Rectal smooth muscle tissue (tissue), 1 donor: ENCODE data around the gene GOLPH3.

ENCODE experiments used
- H3K27ac ChIP-seq: one replicate; pipeline ENCODE4 v1.7.0; 2013; ENCODE audit warnings: low read depth, low read length, inconsistent platforms
- H3K27me3 ChIP-seq: one replicate; pipeline ENCODE4 v1.7.0; 2013; ENCODE audit warnings: low read length; ENCODE audit not compliant: control insufficient read depth, insufficient read depth
- H3K36me3 ChIP-seq: one replicate; pipeline ENCODE4 v1.7.0; 2013; ENCODE audit warnings: low read length; ENCODE audit not compliant: control insufficient read depth, insufficient read depth
- H3K4me1 ChIP-seq: one replicate; pipeline ENCODE4 v1.7.0; 2013; ENCODE audit warnings: low read length; ENCODE audit not compliant: control insufficient read depth, insufficient read depth
- H3K4me3 ChIP-seq: one replicate; pipeline ENCODE4 v1.7.0; 2013; ENCODE audit warnings: low read length
- H3K9ac ChIP-seq: one replicate; pipeline ENCODE4 v1.7.0; 2013; ENCODE audit warnings: low read length

GOLPH3 gene

GRCh38 chr5:32144378-32145207, 29.5 kb downstream of the GOLPH3 start:
- H3K27me3 ChIP-seq = no peaks in the 10 kb centered on the region
- peaks cover 10% of the 10 kb centered on the region for H3K4me1 ChIP-seq
- H3K9ac ChIP-seq = no peak overlapping the region
- no peak overlapping the region for H3K27ac ChIP-seq
- H3K4me3 ChIP-seq = no peak overlapping the region
- H3K36me3 ChIP-seq = no peaks in the 10 kb centered on the region

- Histone ChIP-seq H3K27me3 (no peaks in the 10 kb centered on the region), H3K36me3 (no peaks in the 10 kb centered on the region), H3K9ac (no peak overlapping the region), H3K4me3 (no peak overlapping the region), H3K4me1 (peaks cover 10% of the 10 kb centered on the region), H3K27ac (no peak overlapping the region)
Measured at GRCh38 chr5:32143617-32144377, 30.3 kb downstream of the GOLPH3 start.

GRCh38 chr5:32138839-32139493, 35.2 kb downstream of the GOLPH3 start:
- no peak overlapping the region for H3K9ac ChIP-seq
- H3K27ac ChIP-seq = no peak overlapping the region
- no peaks in the 10 kb centered on the region for H3K4me1 ChIP-seq
- no peak overlapping the region for H3K4me3 ChIP-seq
- peaks cover 3% of the 10 kb centered on the region for H3K36me3 ChIP-seq
- no peaks in the 10 kb centered on the region for H3K27me3 ChIP-seq

- no peaks in the 10 kb centered on the region for H3K27me3 ChIP-seq
- H3K36me3 ChIP-seq = peaks cover 3% of the 10 kb centered on the region
- no peak overlapping the region for H3K4me3 ChIP-seq
- H3K9ac ChIP-seq = no peak overlapping the region
- H3K27ac ChIP-seq = no peak overlapping the region
- peaks cover 6% of the 10 kb centered on the region for H3K4me1 ChIP-seq
Measured at GRCh38 chr5:32136342-32136741, 37.8 kb downstream of the GOLPH3 start.

GRCh38 chr5:32135086-32135485, 39.0 kb downstream of the GOLPH3 start:
- H3K4me3 ChIP-seq = no peak overlapping the region
- H3K36me3 ChIP-seq = peaks cover 3% of the 10 kb centered on the region
- peaks cover 6% of the 10 kb centered on the region for H3K4me1 ChIP-seq
- no peak overlapping the region for H3K27ac ChIP-seq
- no peak overlapping the region for H3K9ac ChIP-seq
- no peaks in the 10 kb centered on the region for H3K27me3 ChIP-seq

- Histone ChIP-seq H3K4me1 (peaks cover 9% of the 10 kb centered on the region), H3K27ac (no peak overlapping the region), H3K27me3 (no peaks in the 10 kb centered on the region), H3K36me3 (peaks cover 3% of the 10 kb centered on the region), H3K4me3 (no peak overlapping the region), H3K9ac (no peak overlapping the region)
Measured at GRCh38 chr5:32132757-32133156, 41.4 kb downstream of the GOLPH3 start.

- no peak overlapping the region for H3K9ac ChIP-seq
- H3K27me3 ChIP-seq = no peaks in the 10 kb centered on the region
- H3K4me1 ChIP-seq = peaks cover 11% of the 10 kb centered on the region
- H3K27ac ChIP-seq = no peak overlapping the region
- H3K36me3 ChIP-seq = peaks cover 3% of the 10 kb centered on the region
- H3K4me3 ChIP-seq = no peak overlapping the region
Measured at GRCh38 chr5:32131604-32132003, 42.5 kb downstream of the GOLPH3 start.

GRCh38 chr5:32130865-32131264, 43.3 kb downstream of the GOLPH3 start:
- Histone ChIP-seq H3K4me1 (peaks cover 11% of the 10 kb centered on the region), H3K27ac (no peak overlapping the region), H3K9ac (no peak overlapping the region), H3K27me3 (no peaks in the 10 kb centered on the region), H3K36me3 (peaks cover 5% of the 10 kb centered on the region), H3K4me3 (no peak overlapping the region)

GRCh38 chr5:32129074-32129598, 45.0 kb downstream of the GOLPH3 start:
- Histone ChIP-seq H3K27me3 (no peaks in the 10 kb centered on the region), H3K36me3 (peaks cover 3% of the 10 kb centered on the region), H3K9ac (no peak overlapping the region), H3K27ac (peak overlapping the region; percentile 48), H3K4me3 (no peak overlapping the region), H3K4me1 (peaks cover 11% of the 10 kb centered on the region)

- peaks cover 4% of the 10 kb centered on the region for H3K4me1 ChIP-seq
- H3K27ac ChIP-seq = no peak overlapping the region
- H3K9ac ChIP-seq = no peak overlapping the region
- no peak overlapping the region for H3K4me3 ChIP-seq
- H3K27me3 ChIP-seq = no peaks in the 10 kb centered on the region
- peaks cover 5% of the 10 kb centered on the region for H3K36me3 ChIP-seq
Measured at GRCh38 chr5:32127711-32128110, 46.4 kb downstream of the GOLPH3 start.

GRCh38 chr5:32126691-32127090, 47.4 kb downstream of the GOLPH3 start:
- H3K4me3 ChIP-seq = no peak overlapping the region
- H3K36me3 ChIP-seq = peaks cover 7% of the 10 kb centered on the region
- no peak overlapping the region for H3K9ac ChIP-seq
- H3K27ac ChIP-seq = no peak overlapping the region
- no peaks in the 10 kb centered on the region for H3K27me3 ChIP-seq
- peaks cover 4% of the 10 kb centered on the region for H3K4me1 ChIP-seq
